Immature natural killer cell (primary cell): ENCODE results near the gene KCNJ16. TPM values are rescaled to one million over a fixed set of nuclear protein-coding genes. Genes with fewer than 3 reads are reported as not detected.

ENCODE experiments used
- DNase-seq, 3 donors: peaks; one replicate each; pipeline ENCODE4 v3.0.0; 2022; ENCODE audit warnings: mixed read lengths in 1 of 3
- H3K27ac Mint-ChIP-seq, 6 donors: one replicate each; pipeline ENCODE4 v1.8.0; 2020; ENCODE audit warnings: mixed read lengths in 6 of 6, mild to moderate bottlenecking in 5 of 6, inconsistent platforms in 4 of 6, moderate library complexity in 3 of 6
- H3K27me3 Mint-ChIP-seq, 3 donors: one replicate each; pipeline ENCODE4 v1.8.0; 2020 to 2021; ENCODE audit warnings: low read depth in 3 of 3, mild to moderate bottlenecking in 3 of 3, mixed read lengths in 3 of 3, moderate library complexity in 3 of 3, inconsistent platforms in 1 of 3
- H3K36me3 Mint-ChIP-seq, 3 donors: one replicate each; pipeline ENCODE4 v1.8.0; 2020; ENCODE audit warnings: mixed read lengths in 3 of 3, inconsistent platforms in 2 of 3, mild to moderate bottlenecking in 2 of 3
- H3K4me1 Mint-ChIP-seq, 2 donors: one replicate each; pipeline ENCODE4 v1.8.0; 2020; ENCODE audit warnings: inconsistent platforms in 2 of 2, mild to moderate bottlenecking in 2 of 2, mixed read lengths in 2 of 2, moderate library complexity in 1 of 2
- H3K4me3 Mint-ChIP-seq, 5 donors: one replicate each; pipeline ENCODE4 v1.8.0; 2020; ENCODE audit warnings: mild to moderate bottlenecking in 5 of 5, mixed read lengths in 5 of 5, inconsistent platforms in 3 of 5, moderate library complexity in 3 of 5
- H3K9me3 Mint-ChIP-seq, 6 donors: one replicate each; pipeline ENCODE4 v1.8.0; 2020; ENCODE audit warnings: mild to moderate bottlenecking in 6 of 6, mixed read lengths in 6 of 6, inconsistent platforms in 4 of 6, moderate library complexity in 3 of 6
- polyA plus RNA-seq, 3 donors: library from polyadenylated mRNA; unstranded; fragments of 300-500 nt; fragmentation: Illumina TruSeq; gene quantifications; one replicate each; pipeline ENCODE4 v1.2.3, GENCODE V29; 2021

Gene KCNJ16
- polyA plus RNA-seq, 3 donors from 2014 or later: not detected

- DNase-seq: no peak
- Mint-ChIP-seq H3K4me1 (peaks cover 3 to 4% of the 10 kb centered on the region in 2 donors), H3K4me3 (no peak overlapping the region), H3K27me3 (peaks cover 0 to 2% (median 2%) of the 10 kb centered on the region in 3 donors), H3K36me3 (no peaks in the 10 kb centered on the region), H3K27ac (no peak overlapping the region), H3K9me3 (peaks cover 0 to 2% (median 0%) of the 10 kb centered on the region in 6 donors)
Measured at GRCh38 chr17:70132505-70132904, 57.5 kb downstream of the KCNJ16 start.

- peaks cover 3 to 6% of the 10 kb centered on the region in 2 donors for H3K4me1 Mint-ChIP-seq
- peaks cover 1 to 2% (median 2%) of the 10 kb centered on the region in 3 donors for H3K27me3 Mint-ChIP-seq
- no peak overlapping the region for H3K27ac Mint-ChIP-seq
- DNase-seq: no peak
- no peaks in the 10 kb centered on the region for H3K36me3 Mint-ChIP-seq
- H3K4me3 Mint-ChIP-seq: no peak overlapping the region
- no peaks in the 10 kb centered on the region for H3K9me3 Mint-ChIP-seq
Measured at GRCh38 chr17:70134042-70134441, 59.0 kb downstream of the KCNJ16 start.

DNA sequence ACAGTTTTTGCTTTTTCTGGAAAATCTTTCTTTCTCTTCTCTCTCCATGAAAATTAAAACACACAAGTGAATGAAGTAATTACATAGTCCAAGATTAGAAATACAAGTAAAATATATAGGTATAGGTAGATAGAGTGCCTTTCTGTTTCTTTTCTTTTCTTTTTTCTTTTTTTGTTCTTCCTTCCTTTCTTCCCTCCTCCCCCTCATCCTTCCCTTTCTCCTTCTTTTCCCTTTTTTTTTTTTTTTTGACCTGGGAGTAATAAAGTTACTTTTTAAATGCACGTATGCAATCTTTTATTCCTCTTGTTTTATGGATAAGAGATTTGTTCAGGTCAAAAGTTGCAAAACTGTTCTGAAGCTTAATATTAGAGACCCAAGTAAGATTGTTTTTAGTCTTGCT lies 59.8 kb downstream of the KCNJ16 start:
- H3K27me3 Mint-ChIP-seq: peaks cover 1 to 2% (median 2%) of the 10 kb centered on the region in 3 donors
- no peaks in the 10 kb centered on the region for H3K36me3 Mint-ChIP-seq

GRCh38 chr17:70136131-70136530 lies 61.1 kb downstream of the KCNJ16 start:
- Mint-ChIP-seq H3K27ac (no peak overlapping the region), H3K4me3 (no peak overlapping the region), H3K36me3 (no peaks in the 10 kb centered on the region), H3K27me3 (peaks cover 0 to 2% (median 1%) of the 10 kb centered on the region in 3 donors), H3K4me1 (peaks cover 3 to 6% of the 10 kb centered on the region in 2 donors), H3K9me3 (no peaks in the 10 kb centered on the region)
- DNase-seq: no peak

More for the DNA sequence above, 59.8 kb downstream of the KCNJ16 start:
- Mint-ChIP-seq H3K9me3 (no peaks in the 10 kb centered on the region), H3K4me1 (peaks cover 3 to 6% of the 10 kb centered on the region in 2 donors), H3K4me3 (no peak overlapping the region), H3K27ac (no peak overlapping the region)
- DNase-seq: no peak

DNA sequence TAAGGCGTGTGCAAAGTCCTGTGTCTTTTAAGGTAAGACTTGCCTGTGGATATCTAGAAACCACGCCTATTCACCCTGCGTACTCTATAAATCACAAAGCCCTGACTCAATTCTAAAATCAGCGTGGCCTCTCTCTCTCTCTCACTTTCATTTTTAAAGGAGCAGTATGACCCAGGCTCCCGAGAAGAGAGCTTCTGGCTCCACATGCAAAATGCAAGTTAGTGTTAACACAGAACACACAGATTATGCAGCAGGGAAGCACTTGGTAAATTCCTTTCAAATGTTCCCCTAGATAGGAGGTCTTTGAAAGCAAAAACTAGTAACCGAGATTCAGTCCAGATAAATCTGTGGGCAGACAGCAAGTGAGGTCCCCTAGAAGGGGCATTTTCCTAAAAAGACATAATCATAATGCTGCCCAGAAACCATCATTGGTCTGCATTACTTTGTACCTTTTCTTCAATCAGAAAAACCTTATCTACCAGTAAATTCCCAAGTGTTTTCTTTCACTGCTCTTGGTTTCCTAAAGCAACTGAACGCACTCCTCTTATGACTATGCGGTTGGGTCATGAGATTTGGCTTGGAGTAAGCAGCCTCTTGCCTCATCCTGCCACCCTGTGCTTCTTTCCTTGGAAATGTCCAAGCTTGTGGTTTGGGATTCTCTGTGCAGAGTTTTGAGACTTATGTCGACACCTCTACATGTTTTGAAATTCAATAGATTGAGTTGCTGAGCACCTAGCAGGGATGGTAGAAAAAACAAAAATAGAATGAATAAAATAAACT lies 62.6 kb downstream of the KCNJ16 start:
- Mint-ChIP-seq H3K4me1 (peaks cover 3 to 6% of the 10 kb centered on the region in 2 donors), H3K27ac (no peak overlapping the region)
- DNase-seq: no peak

DNA sequence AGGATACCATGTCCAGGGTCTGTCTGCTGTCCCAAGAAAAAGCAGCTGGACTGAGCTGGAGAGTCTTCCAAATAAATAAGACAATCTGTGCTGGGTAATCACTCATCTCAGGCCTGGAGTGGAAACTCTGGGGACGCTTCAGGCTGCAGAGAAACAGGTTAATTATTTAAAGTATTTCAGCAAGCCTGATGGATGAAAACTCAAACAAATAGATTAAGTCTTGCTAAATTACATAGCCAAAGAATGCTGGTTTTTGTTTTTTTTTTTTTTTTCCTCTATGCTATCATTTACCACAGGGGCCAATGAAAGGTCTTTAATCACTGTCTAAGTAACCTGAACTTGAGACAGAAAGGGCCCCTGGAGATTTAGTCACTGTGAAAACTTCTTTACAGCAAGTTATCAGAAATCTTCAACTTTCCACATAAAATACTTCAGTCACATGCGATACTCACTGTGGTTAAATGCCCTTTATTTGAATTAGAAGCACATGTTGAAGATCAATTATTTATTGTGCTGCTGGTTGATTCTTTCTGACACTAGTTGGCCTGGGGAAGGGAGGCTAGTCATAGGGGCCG lies 63.4 kb downstream of the KCNJ16 start:
- H3K9me3 Mint-ChIP-seq: no peaks in the 10 kb centered on the region
- H3K4me1 Mint-ChIP-seq: peaks cover 3 to 6% of the 10 kb centered on the region in 2 donors
- no peak overlapping the region for H3K27ac Mint-ChIP-seq
- no peak for DNase-seq
- no peaks in the 10 kb centered on the region for H3K36me3 Mint-ChIP-seq
- peaks cover 0 to 2% (median 1%) of the 10 kb centered on the region in 3 donors for H3K27me3 Mint-ChIP-seq
- H3K4me3 Mint-ChIP-seq: no peak overlapping the region

More for the DNA sequence above, 62.6 kb downstream of the KCNJ16 start:
- Mint-ChIP-seq H3K9me3 (no peaks in the 10 kb centered on the region), H3K27me3 (peaks cover 0 to 2% (median 1%) of the 10 kb centered on the region in 3 donors), H3K4me3 (peak overlapping the region in 3 of 5 donors; percentile 54 to 60 (median 59)), H3K36me3 (no peaks in the 10 kb centered on the region)

DNA sequence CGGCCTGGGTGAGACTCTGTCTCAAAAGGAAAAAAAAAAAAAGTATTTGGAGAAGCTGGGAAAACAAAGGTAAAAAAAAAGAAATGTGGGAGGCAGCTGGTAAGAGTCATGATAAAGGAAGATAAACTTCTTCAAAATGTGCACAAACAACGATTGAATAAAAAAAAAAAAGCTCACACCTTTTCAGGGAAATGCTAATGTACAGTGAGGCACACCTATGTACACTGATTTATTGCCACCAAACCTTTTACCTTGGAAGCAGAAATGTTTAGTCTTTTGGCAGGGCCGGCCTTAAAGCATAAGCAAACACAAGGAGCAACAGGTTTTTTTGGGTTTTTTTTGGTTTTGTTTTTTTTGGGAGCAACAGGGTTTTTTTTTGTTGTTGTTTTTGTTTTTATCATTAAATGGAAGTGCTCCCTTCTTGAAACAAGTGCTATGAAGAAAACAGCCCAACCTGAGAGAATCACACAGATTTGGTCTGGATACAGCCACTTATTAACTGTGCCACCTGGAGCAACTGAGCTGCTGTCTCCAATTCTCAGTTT lies 64.5 kb downstream of the KCNJ16 start:
- H3K36me3 Mint-ChIP-seq: no peaks in the 10 kb centered on the region
- no peak overlapping the region for H3K27ac Mint-ChIP-seq
- no peak overlapping the region for H3K4me3 Mint-ChIP-seq
- no peak for DNase-seq
- peaks cover 3 to 6% of the 10 kb centered on the region in 2 donors for H3K4me1 Mint-ChIP-seq
- H3K9me3 Mint-ChIP-seq: no peaks in the 10 kb centered on the region
- peaks cover 0 to 1% (median 1%) of the 10 kb centered on the region in 3 donors for H3K27me3 Mint-ChIP-seq

DNA sequence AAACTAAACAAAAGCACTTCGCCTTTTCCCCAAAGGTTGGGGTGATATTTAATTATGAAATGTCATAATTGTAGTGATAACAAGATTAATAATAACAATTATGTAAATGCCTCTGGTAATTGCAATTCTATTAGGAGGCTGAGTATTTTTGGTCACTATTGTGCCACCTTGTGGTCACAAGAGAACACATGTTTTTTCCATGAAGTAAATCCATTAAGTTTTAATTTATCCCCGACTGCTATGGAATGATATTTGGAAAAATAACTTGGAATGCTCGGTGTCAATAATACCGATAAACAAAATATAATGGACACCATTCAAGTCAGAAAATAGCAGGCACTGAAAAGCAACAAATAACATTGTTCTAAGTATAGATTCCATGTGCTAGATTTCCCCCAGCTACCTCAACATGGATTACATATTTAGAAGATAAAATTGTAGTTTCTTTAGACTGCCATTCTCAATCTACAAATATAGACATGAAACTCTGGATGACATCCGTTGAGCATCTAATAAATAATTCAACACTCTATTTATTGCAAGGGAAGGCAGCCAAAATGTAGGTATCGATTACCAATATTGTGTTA lies 69.3 kb downstream of the KCNJ16 start:
- no peak for DNase-seq
- Mint-ChIP-seq H3K27me3 (peaks cover 0 to 1% (median 0%) of the 10 kb centered on the region in 3 donors), H3K36me3 (no peaks in the 10 kb centered on the region), H3K27ac (no peak overlapping the region), H3K4me1 (no peaks in the 10 kb centered on the region), H3K9me3 (peaks cover 0 to 4% (median 0%) of the 10 kb centered on the region in 6 donors), H3K4me3 (no peak overlapping the region)

- no peak for DNase-seq
- H3K4me3 Mint-ChIP-seq: no peak overlapping the region
- H3K9me3 Mint-ChIP-seq: peaks cover 0 to 2% (median 0%) of the 10 kb centered on the region in 6 donors
- no peaks in the 10 kb centered on the region for H3K4me1 Mint-ChIP-seq
- H3K27ac Mint-ChIP-seq: no peak overlapping the region
- H3K27me3 Mint-ChIP-seq: peaks cover 0 to 3% (median 0%) of the 10 kb centered on the region in 3 donors
- no peaks in the 10 kb centered on the region for H3K36me3 Mint-ChIP-seq
Measured at GRCh38 chr17:70153210-70153609, 78.2 kb downstream of the KCNJ16 start.

- Mint-ChIP-seq H3K4me3 (no peak overlapping the region), H3K4me1 (no peaks in the 10 kb centered on the region), H3K27ac (no peak overlapping the region), H3K27me3 (peaks cover 0 to 3% (median 0%) of the 10 kb centered on the region in 3 donors), H3K9me3 (peaks cover 0 to 2% (median 0%) of the 10 kb centered on the region in 6 donors), H3K36me3 (no peaks in the 10 kb centered on the region)
- no peak for DNase-seq
Measured at GRCh38 chr17:70157151-70157550, 82.1 kb downstream of the KCNJ16 start.

- Mint-ChIP-seq H3K4me3 (no peak overlapping the region), H3K9me3 (no peaks in the 10 kb centered on the region)
Measured at GRCh38 chr17:70158180-70158579, 83.2 kb downstream of the KCNJ16 start.

DNA sequence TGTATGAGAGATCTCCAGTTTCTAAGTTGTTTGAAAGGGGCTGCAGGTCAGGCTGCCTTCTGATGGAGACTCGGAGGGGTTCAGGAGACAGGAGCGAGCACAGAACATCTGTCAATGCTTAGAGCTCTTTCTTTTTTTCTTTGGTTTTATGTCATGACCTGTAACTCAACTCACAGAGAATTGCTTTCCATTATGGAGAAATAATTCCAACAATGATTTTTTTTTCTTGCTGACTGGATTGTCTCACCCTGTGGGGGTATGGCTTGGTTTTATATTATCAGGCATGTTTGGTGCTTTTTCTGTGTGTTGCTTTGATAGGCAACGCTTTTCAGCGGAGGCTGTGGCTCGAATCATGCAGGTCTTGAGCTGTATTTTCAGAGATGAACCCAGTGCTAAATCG lies 83.6 kb downstream of the KCNJ16 start:
- no peaks in the 10 kb centered on the region for H3K4me1 Mint-ChIP-seq
- no peak for DNase-seq
- H3K27me3 Mint-ChIP-seq: peaks cover 0 to 3% (median 2%) of the 10 kb centered on the region in 3 donors
- H3K36me3 Mint-ChIP-seq: no peaks in the 10 kb centered on the region
- H3K9me3 Mint-ChIP-seq: no peaks in the 10 kb centered on the region
- no peak overlapping the region for H3K4me3 Mint-ChIP-seq
- no peak overlapping the region for H3K27ac Mint-ChIP-seq

More at GRCh38 chr17:70158180-70158579, 83.2 kb downstream of the KCNJ16 start:
- Mint-ChIP-seq H3K27me3 (peaks cover 0 to 3% (median under 1%) of the 10 kb centered on the region in 3 donors), H3K36me3 (no peaks in the 10 kb centered on the region), H3K27ac (no peak overlapping the region), H3K4me1 (no peaks in the 10 kb centered on the region)
- no peak for DNase-seq

- Mint-ChIP-seq H3K27ac (no peak overlapping the region), H3K9me3 (peaks cover 0 to 2% (median 0%) of the 10 kb centered on the region in 6 donors), H3K4me1 (no peaks in the 10 kb centered on the region), H3K36me3 (peaks cover 0 to 4% (median 0%) of the 10 kb centered on the region in 3 donors), H3K4me3 (no peak overlapping the region), H3K27me3 (peaks cover 0 to 5% (median 3%) of the 10 kb centered on the region in 3 donors)
- DNase-seq: no peak
Measured at GRCh38 chr17:70159980-70160379, 85.0 kb downstream of the KCNJ16 start.

GRCh38 chr17:70161519-70161918 lies 86.5 kb downstream of the KCNJ16 start:
- no peak for DNase-seq
- H3K4me1 Mint-ChIP-seq: no peaks in the 10 kb centered on the region
- no peak overlapping the region for H3K27ac Mint-ChIP-seq
- peaks cover 0 to 2% (median 0%) of the 10 kb centered on the region in 6 donors for H3K9me3 Mint-ChIP-seq
- no peak overlapping the region for H3K4me3 Mint-ChIP-seq
- H3K27me3 Mint-ChIP-seq: peaks cover 0 to 5% (median 3%) of the 10 kb centered on the region in 3 donors
- H3K36me3 Mint-ChIP-seq: peaks cover 0 to 4% (median 0%) of the 10 kb centered on the region in 3 donors
